Karpas-422 (cell line): ENCODE measurements around the gene SMYD3. TPM values are rescaled to one million over a fixed set of nuclear protein-coding genes. Genes with fewer than 3 reads are reported as not detected.
"Not testable (repeated sequence)": the region's sequence is repeated elsewhere in the genome, so short reads cannot be mapped to it uniquely, and the experiment has no call there.

Experiments
- DNase-seq: peaks from one replicate; pipeline ENCODE4 v3.0.0-alpha.2; 2015
- H2AFZ ChIP-seq: fragments of 200-600 bp; sonication (generic); 2 replicates; pipeline ENCODE4 v1.6.1; 2014; ENCODE audit warnings: antibody characterized with exemption, low read length, mixed read lengths
- H3K27ac ChIP-seq: fragments of 200-600 bp; sonication (generic); 2 replicates; pipeline ENCODE4 v1.5.1; 2014; ENCODE audit warnings: mild to moderate bottlenecking, low read length, moderate library complexity
- H3K27me3 ChIP-seq: fragments of 200-600 bp; sonication (generic); 2 replicates; pipeline ENCODE4 v1.6.1; 2014; ENCODE audit warnings: low read length, mixed read lengths
- H3K36me3 ChIP-seq: fragments of 200-600 bp; sonication (generic); 2 replicates; pipeline ENCODE4 v1.6.1; 2014; ENCODE audit warnings: low read length, mixed read lengths; ENCODE audit not compliant: insufficient read depth
- H3K4me1 ChIP-seq: fragments of 200-600 bp; sonication (generic); 2 replicates; pipeline ENCODE4 v1.6.1; 2014; ENCODE audit warnings: mild to moderate bottlenecking, low read length, mixed read lengths
- H3K4me2 ChIP-seq: fragments of 200-600 bp; sonication (generic); 2 replicates; pipeline ENCODE4 v1.6.1; 2014; ENCODE audit warnings: low read length, low read depth, mild to moderate bottlenecking; ENCODE audit not compliant: poor library complexity, severe bottlenecking
- H3K4me3 ChIP-seq: fragments of 200-600 bp; sonication (generic); 2 replicates; pipeline ENCODE4 v1.5.1; 2014; ENCODE audit warnings: mild to moderate bottlenecking, antibody characterized with exemption, low read length, mixed read lengths
- H3K79me2 ChIP-seq: fragments of 200-600 bp; sonication (generic); 2 replicates; pipeline ENCODE4 v1.6.1; 2014; ENCODE audit warnings: mild to moderate bottlenecking, low read length, mixed read lengths
- H3K9ac ChIP-seq: fragments of 200-600 bp; sonication (generic); 2 replicates; pipeline ENCODE4 v1.6.0; 2014; ENCODE audit warnings: low read length
- H3K9me2 ChIP-seq: fragments of 200-600 bp; sonication (generic), shearing (Covaris generic); replicated peaks from 2 replicates; pipeline ENCODE4 v1.6.0; 2014; ENCODE audit warnings: mild to moderate bottlenecking, low read length, moderate library complexity; ENCODE audit not compliant: insufficient read depth
- H3K9me3 ChIP-seq: fragments of 300-700, 200-600 bp; sonication (generic); 2 replicates; pipeline ENCODE4 v1.6.1; 2014; ENCODE audit warnings: low read length, mixed read lengths
- H4K20me1 ChIP-seq: fragments of 200-600 bp; sonication (generic); 2 replicates; pipeline ENCODE4 v1.6.1; 2014; ENCODE audit warnings: mild to moderate bottlenecking, antibody characterized with exemption, low read length, low read depth; ENCODE audit not compliant: insufficient read depth
- total RNA-seq: library from RNA; depleted of rRNA; stranded (reverse); fragments of >200 nt; shearing (Covaris generic); gene quantifications from 2 replicates; pipeline ENCODE4 v1.2.3, GENCODE V29; 2014; ENCODE audit warnings: low replicate concordance

Gene SMYD3
- total RNA-seq, 1 experiment from 2014 or later, result 67.1 TPM

GRCh38 chr1:246372559-246372958, 134.5 kb downstream of the SMYD3 start:
- no peak overlapping the region for H3K4me2 ChIP-seq
- H3K27ac ChIP-seq, result no peak overlapping the region
- no peaks in the 10 kb centered on the region for H3K36me3 ChIP-seq
- H3K9me2 ChIP-seq, result no peaks in the 10 kb centered on the region
- H2AFZ ChIP-seq, result no peak overlapping the region
- no peak for DNase-seq
- peaks cover 41% of the 10 kb centered on the region for H4K20me1 ChIP-seq
- H3K4me3 ChIP-seq, result no peak overlapping the region
- H3K9ac ChIP-seq, result no peak overlapping the region
- H3K9me3 ChIP-seq, result no peaks in the 10 kb centered on the region
- peaks cover 4% of the 10 kb centered on the region; the same call in 1 of the 2 replicates for H3K4me1 ChIP-seq
- no peaks in the 10 kb centered on the region for H3K79me2 ChIP-seq
- H3K27me3 ChIP-seq, result no peaks in the 10 kb centered on the region

GRCh38 chr1:246367041-246367440, 140.0 kb downstream of the SMYD3 start:
- no peak overlapping the region for H3K9ac ChIP-seq
- no peak for DNase-seq
- no peak overlapping the region for H2AFZ ChIP-seq
- H3K27me3 ChIP-seq, result no peaks in the 10 kb centered on the region
- no peaks in the 10 kb centered on the region for H3K4me1 ChIP-seq
- no peaks in the 10 kb centered on the region for H3K9me3 ChIP-seq
- no peaks in the 10 kb centered on the region; the same call in 1 of the 2 replicates for H3K36me3 ChIP-seq
- H3K9me2 ChIP-seq, result no peaks in the 10 kb centered on the region
- H3K79me2 ChIP-seq, result peaks cover 7% of the 10 kb centered on the region; the same call in 1 of the 2 replicates
- H3K27ac ChIP-seq, result no peak overlapping the region
- no peak overlapping the region for H3K4me3 ChIP-seq
- H3K4me2 ChIP-seq, result no peak overlapping the region
- H4K20me1 ChIP-seq, result peaks cover 42% of the 10 kb centered on the region

- no peaks in the 10 kb centered on the region for H3K27me3 ChIP-seq
- H3K36me3 ChIP-seq, result no peaks in the 10 kb centered on the region; the same call in 1 of the 2 replicates
- H3K4me3 ChIP-seq, result no peak overlapping the region
- no peaks in the 10 kb centered on the region for H3K9me2 ChIP-seq
- H3K9me3 ChIP-seq, result no peaks in the 10 kb centered on the region
- H4K20me1 ChIP-seq, result peaks cover 29% of the 10 kb centered on the region
- H3K4me2 ChIP-seq, result no peak overlapping the region
- no peaks in the 10 kb centered on the region for H3K4me1 ChIP-seq
- H3K9ac ChIP-seq, result no peak overlapping the region
- H3K27ac ChIP-seq, result no peak overlapping the region
- H3K79me2 ChIP-seq, result peaks cover 7% of the 10 kb centered on the region; the same call in 1 of the 2 replicates
- H2AFZ ChIP-seq, result no peak overlapping the region
- DNase-seq, result no peak
Observed at GRCh38 chr1:246365708-246366107, 141.4 kb downstream of the SMYD3 start.

GRCh38 chr1:246364415-246364941, 142.6 kb downstream of the SMYD3 start:
- no peak overlapping the region for H3K4me3 ChIP-seq
- no peaks in the 10 kb centered on the region for H3K9me3 ChIP-seq
- H3K27ac ChIP-seq, result no peak overlapping the region
- no peak overlapping the region for H3K4me2 ChIP-seq
- H3K27me3 ChIP-seq, result no peaks in the 10 kb centered on the region
- H3K4me1 ChIP-seq, result no peaks in the 10 kb centered on the region
- peaks cover 7% of the 10 kb centered on the region; the same call in 1 of the 2 replicates for H3K79me2 ChIP-seq
- H4K20me1 ChIP-seq, result peaks cover 20% of the 10 kb centered on the region
- H3K36me3 ChIP-seq, result no peaks in the 10 kb centered on the region; the same call in 1 of the 2 replicates
- H3K9ac ChIP-seq, result no peak overlapping the region
- H2AFZ ChIP-seq, result no peak overlapping the region
- DNase-seq, result no peak
- H3K9me2 ChIP-seq, result no peaks in the 10 kb centered on the region

GRCh38 chr1:246357014-246357598, 150.0 kb downstream of the SMYD3 start:
- H3K9ac ChIP-seq, H3K4me2 ChIP-seq, DNase-seq, H3K9me3 ChIP-seq, H3K4me3 ChIP-seq, H3K27me3 ChIP-seq, H3K27ac ChIP-seq, H3K9me2 ChIP-seq, H3K4me1 ChIP-seq, H4K20me1 ChIP-seq, H2AFZ ChIP-seq, H3K36me3 ChIP-seq: not testable (repeated sequence)
- peaks cover 26% of the 10 kb centered on the region for H3K79me2 ChIP-seq

GRCh38 chr1:246355411-246356230, 151.5 kb downstream of the SMYD3 start:
- Histone ChIP-seq H3K9ac (no peak overlapping the region), H3K9me2 (no peaks in the 10 kb centered on the region), H2AFZ (no peak overlapping the region)

GRCh38 chr1:246351721-246352120, 155.4 kb downstream of the SMYD3 start:
- Histone ChIP-seq H3K9me3 (no peaks in the 10 kb centered on the region), H3K9me2 (no peaks in the 10 kb centered on the region), H3K4me3 (no peak overlapping the region), H3K36me3 (no peaks in the 10 kb centered on the region), H3K27me3 (no peaks in the 10 kb centered on the region), H3K4me1 (no peaks in the 10 kb centered on the region), H3K9ac (no peak overlapping the region), H4K20me1 (no peaks in the 10 kb centered on the region), H3K4me2 (no peak overlapping the region), H3K79me2 (peaks cover 7% of the 10 kb centered on the region; the same call in 1 of the 2 replicates), H3K27ac (no peak overlapping the region), H2AFZ (no peak overlapping the region)
- DNase-seq, result no peak

More at GRCh38 chr1:246355411-246356230, 151.5 kb downstream of the SMYD3 start:
- no peak overlapping the region for H3K27ac ChIP-seq
- H3K79me2 ChIP-seq, result peaks cover 26% of the 10 kb centered on the region
- no peaks in the 10 kb centered on the region for H3K4me1 ChIP-seq
- no peak overlapping the region for H3K4me3 ChIP-seq
- H3K4me2 ChIP-seq, result no peak overlapping the region
- no peaks in the 10 kb centered on the region for H3K36me3 ChIP-seq
- 0 out of 2 replicates have a peak, but pooled peaks cover 6% of the 10 kb centered on the region for H4K20me1 ChIP-seq
- DNase-seq, result no peak
- H3K27me3 ChIP-seq, result no peaks in the 10 kb centered on the region
- no peaks in the 10 kb centered on the region for H3K9me3 ChIP-seq

- H3K27me3 ChIP-seq, result no peaks in the 10 kb centered on the region
- no peak overlapping the region for H3K4me2 ChIP-seq
- H3K36me3 ChIP-seq, result no peaks in the 10 kb centered on the region
- no peaks in the 10 kb centered on the region for H4K20me1 ChIP-seq
- no peak overlapping the region for H3K4me3 ChIP-seq
- H2AFZ ChIP-seq, result no peak overlapping the region
- no peak for DNase-seq
- no peaks in the 10 kb centered on the region for H3K9me3 ChIP-seq
- peaks cover 6% of the 10 kb centered on the region; the same call in 1 of the 2 replicates for H3K79me2 ChIP-seq
- H3K27ac ChIP-seq, result no peak overlapping the region
- H3K9me2 ChIP-seq, result no peaks in the 10 kb centered on the region
- H3K4me1 ChIP-seq, result no peaks in the 10 kb centered on the region
- H3K9ac ChIP-seq, result no peak overlapping the region
Observed at GRCh38 chr1:246350745-246351144, 156.3 kb downstream of the SMYD3 start.
